ENCODE results near the gene SELENON.

DNA sequence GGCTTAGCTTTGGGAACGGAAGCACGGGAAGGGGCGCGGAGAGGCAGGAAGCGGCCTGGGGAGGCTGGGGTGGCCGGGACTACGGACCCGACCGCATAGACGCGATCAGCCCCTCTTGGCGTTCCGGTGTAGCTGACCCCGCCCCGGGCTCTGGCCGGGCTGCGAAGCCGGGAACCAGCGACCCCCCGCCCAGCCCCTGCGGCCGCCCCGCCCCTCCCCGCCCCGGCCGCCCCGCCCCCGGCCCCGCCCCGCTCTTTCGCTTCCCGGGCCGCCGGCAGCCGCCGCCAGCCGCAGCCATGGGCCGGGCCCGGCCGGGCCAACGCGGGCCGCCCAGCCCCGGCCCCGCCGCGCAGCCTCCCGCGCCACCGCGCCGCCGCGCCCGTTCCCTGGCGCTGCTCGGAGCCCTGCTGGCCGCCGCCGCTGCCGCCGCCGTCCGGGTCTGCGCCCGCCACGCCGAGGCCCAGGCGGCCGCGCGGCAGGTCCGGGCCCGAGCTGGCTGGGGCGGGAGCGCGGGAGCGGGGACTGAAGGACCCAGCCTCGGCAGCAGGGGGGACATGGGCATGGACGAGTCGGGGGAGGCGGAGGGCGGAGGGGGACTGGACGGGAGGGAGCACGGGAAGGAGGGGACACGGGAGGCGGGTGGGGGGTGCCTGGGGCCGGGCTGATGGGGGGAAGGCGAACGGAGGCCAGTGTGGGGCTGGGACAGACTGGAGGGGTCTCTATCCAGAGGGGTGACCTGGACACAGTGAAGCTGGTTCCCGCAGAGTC is at the start of gene SELENON:
- TF ChIP-seq, protein P1, sequence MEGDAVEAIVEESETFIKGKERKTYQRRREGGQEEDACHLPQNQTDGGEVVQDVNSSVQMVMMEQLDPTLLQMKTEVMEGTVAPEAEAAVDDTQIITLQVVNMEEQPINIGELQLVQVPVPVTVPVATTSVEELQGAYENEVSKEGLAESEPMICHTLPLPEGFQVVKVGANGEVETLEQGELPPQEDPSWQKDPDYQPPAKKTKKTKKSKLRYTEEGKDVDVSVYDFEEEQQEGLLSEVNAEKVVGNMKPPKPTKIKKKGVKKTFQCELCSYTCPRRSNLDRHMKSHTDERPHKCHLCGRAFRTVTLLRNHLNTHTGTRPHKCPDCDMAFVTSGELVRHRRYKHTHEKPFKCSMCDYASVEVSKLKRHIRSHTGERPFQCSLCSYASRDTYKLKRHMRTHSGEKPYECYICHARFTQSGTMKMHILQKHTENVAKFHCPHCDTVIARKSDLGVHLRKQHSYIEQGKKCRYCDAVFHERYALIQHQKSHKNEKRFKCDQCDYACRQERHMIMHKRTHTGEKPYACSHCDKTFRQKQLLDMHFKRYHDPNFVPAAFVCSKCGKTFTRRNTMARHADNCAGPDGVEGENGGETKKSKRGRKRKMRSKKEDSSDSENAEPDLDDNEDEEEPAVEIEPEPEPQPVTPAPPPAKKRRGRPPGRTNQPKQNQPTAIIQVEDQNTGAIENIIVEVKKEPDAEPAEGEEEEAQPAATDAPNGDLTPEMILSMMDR (IDR thresholded peaks at IDR 0.05), result no peak
- TF ChIP-seq POLR2AphosphoS5 (IDR thresholded peaks at IDR 0.05; ENCODE audit: low read depth, low read length) (no peak), SIN3A (IDR thresholded peaks at IDR 0.05; ENCODE audit: borderline replicate concordance, insufficient read depth, low read depth, low read length) (no peak), TCF7L2 (IDR thresholded peaks at IDR 0.05; ENCODE audit: low read depth, low read length) (no peak)
- TF ChIP-seq, protein P2, sequence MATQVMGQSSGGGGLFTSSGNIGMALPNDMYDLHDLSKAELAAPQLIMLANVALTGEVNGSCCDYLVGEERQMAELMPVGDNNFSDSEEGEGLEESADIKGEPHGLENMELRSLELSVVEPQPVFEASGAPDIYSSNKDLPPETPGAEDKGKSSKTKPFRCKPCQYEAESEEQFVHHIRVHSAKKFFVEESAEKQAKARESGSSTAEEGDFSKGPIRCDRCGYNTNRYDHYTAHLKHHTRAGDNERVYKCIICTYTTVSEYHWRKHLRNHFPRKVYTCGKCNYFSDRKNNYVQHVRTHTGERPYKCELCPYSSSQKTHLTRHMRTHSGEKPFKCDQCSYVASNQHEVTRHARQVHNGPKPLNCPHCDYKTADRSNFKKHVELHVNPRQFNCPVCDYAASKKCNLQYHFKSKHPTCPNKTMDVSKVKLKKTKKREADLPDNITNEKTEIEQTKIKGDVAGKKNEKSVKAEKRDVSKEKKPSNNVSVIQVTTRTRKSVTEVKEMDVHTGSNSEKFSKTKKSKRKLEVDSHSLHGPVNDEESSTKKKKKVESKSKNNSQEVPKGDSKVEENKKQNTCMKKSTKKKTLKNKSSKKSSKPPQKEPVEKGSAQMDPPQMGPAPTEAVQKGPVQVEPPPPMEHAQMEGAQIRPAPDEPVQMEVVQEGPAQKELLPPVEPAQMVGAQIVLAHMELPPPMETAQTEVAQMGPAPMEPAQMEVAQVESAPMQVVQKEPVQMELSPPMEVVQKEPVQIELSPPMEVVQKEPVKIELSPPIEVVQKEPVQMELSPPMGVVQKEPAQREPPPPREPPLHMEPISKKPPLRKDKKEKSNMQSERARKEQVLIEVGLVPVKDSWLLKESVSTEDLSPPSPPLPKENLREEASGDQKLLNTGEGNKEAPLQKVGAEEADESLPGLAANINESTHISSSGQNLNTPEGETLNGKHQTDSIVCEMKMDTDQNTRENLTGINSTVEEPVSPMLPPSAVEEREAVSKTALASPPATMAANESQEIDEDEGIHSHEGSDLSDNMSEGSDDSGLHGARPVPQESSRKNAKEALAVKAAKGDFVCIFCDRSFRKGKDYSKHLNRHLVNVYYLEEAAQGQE (IDR thresholded peaks at IDR 0.05; ENCODE audit: insufficient read depth in 1 of 2, low read depth in 2 of 2, low read length in 1 of 2), result no peak
